ENCODE data around the gene SAMM50. TPM values are rescaled to one million over a fixed set of nuclear protein-coding genes. Genes with fewer than 3 reads are reported as not detected.
A peak's percentile ranks its signal among the peaks of the same experiment; 100 is the strongest.

SAMM50 gene
- total RNA-seq, 1 donor from 2014 or later = 45.5 TPM

DNA sequence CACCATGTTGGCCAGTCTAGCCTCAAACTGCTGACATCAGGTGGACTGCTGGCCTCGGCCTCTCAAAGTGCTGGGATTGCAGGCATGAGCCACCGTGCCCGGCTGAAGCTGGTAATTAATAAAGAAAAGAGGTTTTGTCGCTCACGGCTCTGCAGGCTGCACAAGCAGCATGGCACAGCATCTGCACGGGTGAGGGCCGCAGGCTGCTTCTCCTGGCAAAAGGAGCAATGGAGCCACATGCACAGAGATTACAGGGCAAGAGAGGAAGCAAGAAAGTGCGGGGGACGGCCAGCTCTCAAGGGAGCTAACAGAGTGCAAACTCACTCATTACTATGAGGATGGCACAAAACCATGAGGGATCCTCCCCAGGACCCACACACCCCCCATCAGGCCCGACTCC, 64.2 kb downstream of the SAMM50 start:
- H3K4me1 Mint-ChIP-seq = peaks cover 19% of the 10 kb centered on the region
- H3K27me3 Mint-ChIP-seq (ENCODE audit: insufficient read depth, low read depth) = peaks cover 3% of the 10 kb centered on the region
- no peaks in the 10 kb centered on the region for H4K20me1 ChIP-seq (ENCODE audit: low read depth)
- H3K4me3 Mint-ChIP-seq = no peak overlapping the region
- no peak overlapping the region for H3K27ac ChIP-seq
- peaks cover 13% of the 10 kb centered on the region for H3K27me3 ChIP-seq
- H3K9me3 Mint-ChIP-seq = no peaks in the 10 kb centered on the region
- no peaks in the 10 kb centered on the region for H3K9me3 ChIP-seq (ENCODE audit: low read depth)
- no peaks in the 10 kb centered on the region for H3F3A ChIP-seq (ENCODE audit: low read depth)
- H3K27ac Mint-ChIP-seq = peak overlapping the region; percentile 10
- peaks cover 5% of the 10 kb centered on the region for H3K4me1 ChIP-seq
- H3K36me3 Mint-ChIP-seq = no peaks in the 10 kb centered on the region
- no peak overlapping the region for H3K9ac ChIP-seq
- no peak for DNase-seq (ENCODE audit: low spot score)
- no peaks in the 10 kb centered on the region for H3K79me2 ChIP-seq (ENCODE audit: low read depth)
- no peaks in the 10 kb centered on the region for H3K36me3 ChIP-seq
- H3K4me3 ChIP-seq = no peak overlapping the region
- H2AFZ ChIP-seq (replicated peaks) = no peak overlapping the region
- no peak overlapping the region for H3K4me2 ChIP-seq
- TF ChIP-seq EZH2phosphoT487 (IDR thresholded peaks at IDR 0.05) (no peak), CTCF (IDR thresholded peaks at IDR 0.05) (no peak), EZH2 (IDR thresholded peaks at IDR 0.05) (no peak)

- no peak overlapping the region for H3K9ac ChIP-seq
- no peak overlapping the region for H3K4me2 ChIP-seq
- H3K9me3 Mint-ChIP-seq = peaks cover under 1% of the 10 kb centered on the region
- DNase-seq (ENCODE audit: low spot score) = no peak
- TF ChIP-seq EZH2 (IDR thresholded peaks at IDR 0.05) = no peak
- TF ChIP-seq CTCF (IDR thresholded peaks at IDR 0.05) = no peak
- no peak for TF ChIP-seq EZH2phosphoT487 (IDR thresholded peaks at IDR 0.05)
- no peak overlapping the region for H3K27ac Mint-ChIP-seq
- no peaks in the 10 kb centered on the region for H3K36me3 Mint-ChIP-seq
- H3K9me3 ChIP-seq (ENCODE audit: low read depth) = no peaks in the 10 kb centered on the region
- no peak overlapping the region for H3K4me3 Mint-ChIP-seq
- H2AFZ ChIP-seq (replicated peaks) = no peak overlapping the region
- H3F3A ChIP-seq (ENCODE audit: low read depth) = peaks cover 3% of the 10 kb centered on the region
- H3K4me1 ChIP-seq = peaks cover 5% of the 10 kb centered on the region
- peaks cover 17% of the 10 kb centered on the region for H3K4me1 Mint-ChIP-seq
- no peaks in the 10 kb centered on the region for H3K36me3 ChIP-seq
- no peak overlapping the region for H3K4me3 ChIP-seq
- H4K20me1 ChIP-seq (ENCODE audit: low read depth) = no peaks in the 10 kb centered on the region
- peaks cover 17% of the 10 kb centered on the region for H3K27me3 ChIP-seq
- H3K27ac ChIP-seq = no peak overlapping the region
- peaks cover 3% of the 10 kb centered on the region for H3K27me3 Mint-ChIP-seq (ENCODE audit: insufficient read depth, low read depth)
- H3K79me2 ChIP-seq (ENCODE audit: low read depth) = no peaks in the 10 kb centered on the region
Observed at GRCh38 chr22:44019846-44020245, 64.6 kb downstream of the SAMM50 start.

GRCh38 chr22:44020981-44021380, 65.7 kb downstream of the SAMM50 start:
- Mint-ChIP-seq H3K27me3 (ENCODE audit: insufficient read depth, low read depth) (peaks cover 11% of the 10 kb centered on the region), H3K4me3 (no peak overlapping the region), H3K9me3 (peaks cover 2% of the 10 kb centered on the region), H3K27ac (peak overlapping the region; percentile 22), H3K4me1 (peaks cover 19% of the 10 kb centered on the region), H3K36me3 (no peaks in the 10 kb centered on the region)
- H3K4me2 ChIP-seq = no peak overlapping the region
- H3K27me3 ChIP-seq = peaks cover 28% of the 10 kb centered on the region
- TF ChIP-seq EZH2 (IDR thresholded peaks at IDR 0.05) (no peak), CTCF (IDR thresholded peaks at IDR 0.05) (no peak), EZH2phosphoT487 (IDR thresholded peaks at IDR 0.05) (no peak)
- H3K4me1 ChIP-seq = peaks cover 5% of the 10 kb centered on the region
- H3F3A ChIP-seq (ENCODE audit: low read depth) = peaks cover 14% of the 10 kb centered on the region
- no peaks in the 10 kb centered on the region for H4K20me1 ChIP-seq (ENCODE audit: low read depth)
- H3K4me3 ChIP-seq = no peak overlapping the region
- no peak overlapping the region for H2AFZ ChIP-seq (replicated peaks)
- no peak for DNase-seq (ENCODE audit: low spot score)
- H3K36me3 ChIP-seq = no peaks in the 10 kb centered on the region
- no peaks in the 10 kb centered on the region for H3K9me3 ChIP-seq (ENCODE audit: low read depth)
- H3K9ac ChIP-seq = no peak overlapping the region
- no peaks in the 10 kb centered on the region for H3K79me2 ChIP-seq (ENCODE audit: low read depth)
- H3K27ac ChIP-seq = no peak overlapping the region
